Upper lobe of left lung (tissue), 6 donors: Measurements from ENCODE around the gene ZDHHC14. TPM values are rescaled to one million over a fixed set of nuclear protein-coding genes. Genes with fewer than 3 reads are reported as not detected.
A peak's percentile ranks its signal among the peaks of the same experiment; 100 is the strongest.

ENCODE experiments used
- ATAC-seq, 2 donors: fragments of 200-7000 bp; cut with Tn5 transposase; one replicate each; pipeline ENCODE4 v1.9.1; 2022; ENCODE audit warnings: mild to moderate bottlenecking in 2 of 2, moderate library complexity in 2 of 2; ENCODE audit not compliant: low FRiP score in 2 of 2
- DNase-seq, 2 donors: peaks; one replicate each; pipeline ENCODE4 v3.0.0-alpha.2; 2019 to 2020
- H3K27ac ChIP-seq, 4 donors: fragments of 200-600 bp; sonication (generic); one replicate each; pipeline ENCODE4 v1.5.1; 2016 to 2019
- H3K27me3 ChIP-seq, 4 donors: fragments of 200-600 bp; sonication (generic); one replicate each; pipeline ENCODE4 v1.5.1; 2017 to 2019
- H3K36me3 ChIP-seq, 4 donors: fragments of 200-600 bp; sonication (generic); one replicate each; pipeline ENCODE4 v1.5.1; 2016 to 2019
- H3K4me1 ChIP-seq, 4 donors: fragments of 200-600 bp; sonication (generic); one replicate each; pipeline ENCODE4 v1.5.1; 2018 to 2019
- H3K4me3 ChIP-seq, 4 donors: fragments of 200-600 bp; sonication (generic); one replicate each; pipeline ENCODE4 v1.5.1; 2017 to 2019; ENCODE audit warnings: mild to moderate bottlenecking in 2 of 4, moderate library complexity in 1 of 4
- H3K9me3 ChIP-seq, 4 donors: fragments of 200-600 bp; sonication (generic); one replicate each; pipeline ENCODE4 v1.5.1; 2018 to 2019
- EP300 ChIP-seq, 4 donors: sonication (generic); formaldehyde crosslinking; IDR thresholded peaks; one replicate each; pipeline ENCODE4 v1.5.1; 2017; ENCODE audit warnings: antibody characterized with exemption in 4 of 4, control low read depth in 2 of 4
- POLR2A ChIP-seq, 4 donors: fragments of 450-650 bp; IDR thresholded peaks; one replicate each; pipeline ENCODE4 v1.5.1; 2016 to 2017; ENCODE audit warnings: antibody characterized with exemption in 4 of 4, mild to moderate bottlenecking in 2 of 4
- POLR2AphosphoS5 ChIP-seq, 2 donors: sonication (generic); formaldehyde crosslinking; IDR thresholded peaks; one replicate each; pipeline ENCODE4 v1.5.1; 2017; ENCODE audit warnings: antibody characterized with exemption in 2 of 2
- WGBS, 2 donors: methylation state at CpG; one replicate each; pipeline ENCODE4 v1.1.5; 2017 to 2018; 5-methylcytosine and 5-hydroxymethylcytosine counted together
- total RNA-seq, 6 donors: library from RNA; depleted of rRNA in 4 of 6; stranded (reverse); fragments of >200 nt in 4 of 6; gene quantifications; one replicate each; pipeline versions ENCODE4 v1.1.0 to v1.2.1, GENCODE V29; 2016 to 2021
- TF ChIP-seq, protein P1 (sequence below), 6 experiments: fragments of 450-650 bp in 4 of 6; fragments of 200-600 bp in 2 of 6; sonication (generic) in 2 of 6; IDR thresholded peaks; one replicate each; pipeline ENCODE4 v1.5.1; 2016 to 2019; ENCODE audit warnings: antibody characterized with exemption in 6 of 6
- donor health status: DM: no; HTN: no; CAD: no; lungs with moderate emphysema.
- donor health status: DM: no; HTN: yes; CAD: no; lungs with severe emphysema.

The ZDHHC14 gene
- total RNA-seq, result 10 to 100 TPM in 3 of 6 donors, 1 to 10 TPM in 3; 5.3 to 16.5 (median 9.4) TPM

- peak; percentile 92 to 99 for DNase-seq
- ATAC-seq, result peak; percentile 91 to 96
- no peak for TF ChIP-seq EP300 (IDR thresholded peaks at IDR 0.05)
- TF ChIP-seq POLR2AphosphoS5 (IDR thresholded peaks at IDR 0.05), result peak; percentile 79 to 87
- TF ChIP-seq, protein P1, sequence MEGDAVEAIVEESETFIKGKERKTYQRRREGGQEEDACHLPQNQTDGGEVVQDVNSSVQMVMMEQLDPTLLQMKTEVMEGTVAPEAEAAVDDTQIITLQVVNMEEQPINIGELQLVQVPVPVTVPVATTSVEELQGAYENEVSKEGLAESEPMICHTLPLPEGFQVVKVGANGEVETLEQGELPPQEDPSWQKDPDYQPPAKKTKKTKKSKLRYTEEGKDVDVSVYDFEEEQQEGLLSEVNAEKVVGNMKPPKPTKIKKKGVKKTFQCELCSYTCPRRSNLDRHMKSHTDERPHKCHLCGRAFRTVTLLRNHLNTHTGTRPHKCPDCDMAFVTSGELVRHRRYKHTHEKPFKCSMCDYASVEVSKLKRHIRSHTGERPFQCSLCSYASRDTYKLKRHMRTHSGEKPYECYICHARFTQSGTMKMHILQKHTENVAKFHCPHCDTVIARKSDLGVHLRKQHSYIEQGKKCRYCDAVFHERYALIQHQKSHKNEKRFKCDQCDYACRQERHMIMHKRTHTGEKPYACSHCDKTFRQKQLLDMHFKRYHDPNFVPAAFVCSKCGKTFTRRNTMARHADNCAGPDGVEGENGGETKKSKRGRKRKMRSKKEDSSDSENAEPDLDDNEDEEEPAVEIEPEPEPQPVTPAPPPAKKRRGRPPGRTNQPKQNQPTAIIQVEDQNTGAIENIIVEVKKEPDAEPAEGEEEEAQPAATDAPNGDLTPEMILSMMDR (IDR thresholded peaks at IDR 0.05), result peak in 1 of 6 experiments; percentile 10
- peak; percentile 69 to 88 (median 76) for TF ChIP-seq POLR2A (IDR thresholded peaks at IDR 0.05)
Observed at GRCh38 chr6:157380779-157381561, at the start of gene ZDHHC14. TSS of gene ZDHHC14 (plus strand) at chr6:157381190.

DNA sequence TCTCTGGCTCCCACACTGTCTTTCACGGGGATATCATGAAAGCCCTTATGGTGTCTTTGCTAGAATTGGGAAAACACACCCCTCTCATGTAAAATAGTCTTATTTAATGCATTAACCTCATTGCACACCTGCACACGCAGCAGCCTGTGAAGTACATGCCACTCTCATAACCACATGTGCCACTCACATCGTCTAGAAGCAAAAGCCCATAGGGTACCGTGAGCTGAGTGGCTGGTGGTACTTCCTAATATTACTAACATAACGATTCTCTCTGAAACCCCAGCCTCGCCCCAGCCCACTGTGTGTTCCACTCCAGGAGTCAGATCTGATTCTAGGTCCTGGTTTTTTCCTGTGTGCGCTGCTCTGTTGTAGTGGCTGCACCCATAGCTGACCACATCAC, 48.2 kb upstream of the ZDHHC14 start:
- TF ChIP-seq POLR2A (IDR thresholded peaks at IDR 0.05) (no peak), POLR2AphosphoS5 (IDR thresholded peaks at IDR 0.05) (no peak), EP300 (IDR thresholded peaks at IDR 0.05) (no peak)
- TF ChIP-seq, protein P1 (IDR thresholded peaks at IDR 0.05), result no peak
- Histone ChIP-seq H3K9me3 (no peaks in the 10 kb centered on the region), H3K27me3 (no peaks in the 10 kb centered on the region), H3K4me3 (no peak overlapping the region), H3K36me3 (no peaks in the 10 kb centered on the region), H3K27ac (no peak overlapping the region), H3K4me1 (no peaks in the 10 kb centered on the region)
- no peak for DNase-seq
- no peak for ATAC-seq
- WGBS, 2 donors, result 68 to 88% methylated on average over 6 to 7 of the region's 7 CpGs

More at GRCh38 chr6:157380779-157381561, at the start of gene ZDHHC14:
- Histone ChIP-seq H3K27ac (peak within 1 kb of the TSS; percentile 90 to 97 (median 96)), H3K4me1 (peaks cover 3 to 20% (median 10%) of the 10 kb centered on the region in 4 donors), H3K27me3 (no peaks in the 10 kb centered on the region), H3K36me3 (no peaks in the 10 kb centered on the region), H3K9me3 (no peaks in the 10 kb centered on the region), H3K4me3 (peak within 1 kb of the TSS; percentile 94 to 100 (median 99))
- WGBS, 2 donors, result 0% methylated on average over 13 to 30 of the region's 106 CpGs

GRCh38 chr6:157333537-157333936, 47.5 kb upstream of the ZDHHC14 start:
- Histone ChIP-seq H3K36me3 (no peaks in the 10 kb centered on the region), H3K4me1 (no peaks in the 10 kb centered on the region), H3K27ac (no peak overlapping the region), H3K4me3 (no peak overlapping the region), H3K27me3 (no peaks in the 10 kb centered on the region), H3K9me3 (no peaks in the 10 kb centered on the region)
- TF ChIP-seq EP300 (IDR thresholded peaks at IDR 0.05) (no peak), POLR2A (IDR thresholded peaks at IDR 0.05) (no peak), POLR2AphosphoS5 (IDR thresholded peaks at IDR 0.05) (no peak)
- TF ChIP-seq, protein P1 (IDR thresholded peaks at IDR 0.05), result no peak
- 89 to 94% methylated on average over 4 of the region's 4 CpGs for WGBS, 2 donors
- ATAC-seq, result no peak
- DNase-seq, result no peak

GRCh38 chr6:157333956-157334355, 47.0 kb upstream of the ZDHHC14 start:
- DNase-seq (no peak), ATAC-seq (no peak)
- TF ChIP-seq POLR2AphosphoS5 (IDR thresholded peaks at IDR 0.05) (no peak), EP300 (IDR thresholded peaks at IDR 0.05) (no peak), POLR2A (IDR thresholded peaks at IDR 0.05) (no peak)
- TF ChIP-seq, protein P1 (IDR thresholded peaks at IDR 0.05), result no peak
- H3K36me3 ChIP-seq, result no peaks in the 10 kb centered on the region
- no peak overlapping the region for H3K4me3 ChIP-seq
- H3K4me1 ChIP-seq, result no peaks in the 10 kb centered on the region
- WGBS, 2 donors, result 77 to 78% methylated on average over 3 of the region's 3 CpGs
- H3K27ac ChIP-seq, result no peak overlapping the region
- no peaks in the 10 kb centered on the region for H3K9me3 ChIP-seq
- H3K27me3 ChIP-seq, result no peaks in the 10 kb centered on the region
